HEK293 (cell line): ENCODE measurements around the gene PPM1N.

ENCODE experiments used
- CTCF ChIA-PET: fragments of 350-600 bp; formaldehyde crosslinking; extraction: SDS; loops from one replicate; lab custom pipeline; 2021; ENCODE audit warnings: antibody characterized with exemption; lab: Yijun Ruan, JAX
- POLR2A ChIA-PET: fragments of 300-600 bp; formaldehyde crosslinking; extraction: SDS; loops from one replicate; lab custom pipeline; 2020; ENCODE audit warnings: antibody characterized with exemption, inconsistent platforms; lab: Yijun Ruan, JAX
- H3K27ac ChIP-seq: fragments of 200-500 bp; sonication (Bioruptor generic); 2 replicates; pipeline ENCODE4 v1.5.1; 2014; ENCODE audit warnings: low read depth, low read length, control low read depth, inconsistent platforms; ENCODE audit errors: extremely low read depth
- H3K36me3 ChIP-seq, 2 experiments: fragments of 200-500 bp in 1 of 2; sonication (Bioruptor generic) in 1 of 2; 1 replicate in 1 of 2; 2 replicates in 1 of 2; pipeline ENCODE4 v1.5.1; 2014 to 2017; ENCODE audit warnings: inconsistent platforms in 2 of 2, low read length in 2 of 2; ENCODE audit not compliant: control insufficient read depth in 2 of 2, insufficient read depth in 1 of 2
- H3K4me1 ChIP-seq: fragments of 200-500 bp; sonication (Bioruptor generic); 2 replicates; pipeline ENCODE4 v1.5.1; 2014; ENCODE audit warnings: mild to moderate bottlenecking, low read length, inconsistent platforms; ENCODE audit not compliant: control insufficient read depth, insufficient read depth
- H3K4me3 ChIP-seq: 2 replicates; pipeline ENCODE4 v1.5.1; 2011; ENCODE audit warnings: low read depth, mild to moderate bottlenecking, control low read depth, low read length, moderate library complexity
- H3K9me3 ChIP-seq: fragments of 200-500 bp; sonication (Bioruptor generic); 2 replicates; pipeline ENCODE4 v1.5.1; 2014; ENCODE audit warnings: low read depth, low read length, inconsistent platforms; ENCODE audit not compliant: control insufficient read depth, insufficient read depth
- HIC1 ChIP-seq: fragments of 450-650 bp; formaldehyde crosslinking; IDR thresholded peaks from 2 replicates; pipeline ENCODE4 v1.5.1; 2016; ENCODE audit warnings: missing biosample characterization, missing genetic modification characterization
- HOXD13 ChIP-seq: sonication (generic); formaldehyde crosslinking; IDR thresholded peaks from 2 replicates; pipeline ENCODE4 v1.8.0; 2022; ENCODE audit warnings: missing genetic modification reagents, borderline replicate concordance
- KLF8 ChIP-seq: fragments of 450-650 bp; formaldehyde crosslinking; IDR thresholded peaks from 2 replicates; pipeline ENCODE4 v1.5.1; 2016; ENCODE audit warnings: missing biosample characterization, missing genetic modification characterization
- OVOL3 ChIP-seq: fragments of 450-650 bp; formaldehyde crosslinking; IDR thresholded peaks from 2 replicates; pipeline ENCODE4 v1.5.1; 2016; ENCODE audit warnings: missing biosample characterization, missing genetic modification characterization
- PRDM1 ChIP-seq: fragments of 450-650 bp; formaldehyde crosslinking; IDR thresholded peaks from 2 replicates; pipeline ENCODE4; 2016; ENCODE audit warnings: missing biosample characterization, missing genetic modification characterization
- YY1 ChIP-seq: fragments of 450-650 bp; formaldehyde crosslinking; IDR thresholded peaks from 2 replicates; pipeline ENCODE4 v1.5.1; 2018; ENCODE audit warnings: missing biosample characterization, missing genetic modification characterization
- YY2 ChIP-seq: fragments of 450-650 bp; formaldehyde crosslinking; IDR thresholded peaks from 2 replicates; pipeline ENCODE4 v1.5.1; 2016; ENCODE audit warnings: missing biosample characterization, missing genetic modification characterization
- ZNF112 ChIP-seq: fragments of 450-650 bp; formaldehyde crosslinking; IDR thresholded peaks from 2 replicates; pipeline ENCODE4 v1.5.0; 2017; ENCODE audit warnings: missing biosample characterization, missing genetic modification characterization
- ZNF16 ChIP-seq: fragments of 450-650 bp; formaldehyde crosslinking; IDR thresholded peaks from 2 replicates; pipeline ENCODE4 v1.5.1; 2016; ENCODE audit warnings: low read depth, missing biosample characterization, missing genetic modification characterization
- ZNF2 ChIP-seq: fragments of 450-650 bp; formaldehyde crosslinking; IDR thresholded peaks from 2 replicates; pipeline ENCODE4 v1.5.1; 2016; ENCODE audit warnings: missing biosample characterization, missing genetic modification characterization
- ZNF211 ChIP-seq: fragments of 450-650 bp; formaldehyde crosslinking; IDR thresholded peaks from 2 replicates; pipeline ENCODE4 v1.5.1; 2016; ENCODE audit warnings: low read depth, missing biosample characterization, missing genetic modification characterization
- ZNF248 ChIP-seq: fragments of 450-650 bp; formaldehyde crosslinking; IDR thresholded peaks from 2 replicates; pipeline ENCODE4 v1.5.1; 2017; ENCODE audit warnings: missing biosample characterization, missing genetic modification characterization
- ZNF26 ChIP-seq: fragments of 450-650 bp; formaldehyde crosslinking; IDR thresholded peaks from 2 replicates; pipeline ENCODE4 v1.5.1; 2016; ENCODE audit warnings: missing biosample characterization, missing genetic modification characterization
- ZNF335 ChIP-seq: fragments of 450-650 bp; formaldehyde crosslinking; conservative IDR thresholded peaks from 2 replicates; pipeline ENCODE4 v1.5.1; 2016; ENCODE audit warnings: missing biosample characterization, missing genetic modification characterization
- ZNF416 ChIP-seq: fragments of 450-650 bp; formaldehyde crosslinking; IDR thresholded peaks from 2 replicates; pipeline ENCODE4 v1.5.1; 2016; ENCODE audit warnings: missing biosample characterization, missing genetic modification characterization
- ZNF514 ChIP-seq: fragments of 450-650 bp; formaldehyde crosslinking; IDR thresholded peaks from 2 replicates; pipeline ENCODE4 v1.5.1; 2016; ENCODE audit warnings: missing biosample characterization, missing genetic modification characterization
- ZNF555 ChIP-seq: fragments of 450-650 bp; formaldehyde crosslinking; conservative IDR thresholded peaks from 2 replicates; pipeline ENCODE4 v1.5.1; 2017; ENCODE audit warnings: missing biosample characterization, mild to moderate bottlenecking, missing genetic modification characterization, inconsistent platforms
- ZNF561 ChIP-seq: fragments of 450-650 bp; IDR thresholded peaks from 2 replicates; pipeline ENCODE4 v1.5.1; 2018; ENCODE audit warnings: missing biosample characterization, missing genetic modification characterization, borderline replicate concordance
- ZNF610 ChIP-seq: fragments of 450-650 bp; formaldehyde crosslinking; IDR thresholded peaks from 2 replicates; pipeline ENCODE4 v1.5.1; 2016; ENCODE audit warnings: missing biosample characterization, missing genetic modification characterization, borderline replicate concordance
- ZNF660 ChIP-seq: fragments of 450-650 bp; IDR thresholded peaks from 2 replicates; pipeline ENCODE4 v1.5.1; 2018; ENCODE audit warnings: missing biosample characterization, mild to moderate bottlenecking, missing genetic modification characterization
- ZNF664 ChIP-seq: fragments of 450-650 bp; formaldehyde crosslinking; IDR thresholded peaks from 2 replicates; pipeline ENCODE4 v1.5.1; 2016; ENCODE audit warnings: missing biosample characterization, missing genetic modification characterization
- ZNF670 ChIP-seq: fragments of 450-650 bp; formaldehyde crosslinking; IDR thresholded peaks from 2 replicates; pipeline ENCODE4 v1.5.1; 2016; ENCODE audit warnings: missing biosample characterization, missing genetic modification characterization, low read depth
- ZNF692 ChIP-seq: fragments of 450-650 bp; formaldehyde crosslinking; IDR thresholded peaks from 2 replicates; pipeline ENCODE4 v1.5.1; 2016; ENCODE audit warnings: missing biosample characterization, missing genetic modification characterization
- ZNF776 ChIP-seq: fragments of 450-650 bp; formaldehyde crosslinking; IDR thresholded peaks from 2 replicates; pipeline ENCODE4 v1.5.0; 2017; ENCODE audit warnings: missing biosample characterization, missing genetic modification characterization, borderline replicate concordance
- ZSCAN16 ChIP-seq: fragments of 450-650 bp; formaldehyde crosslinking; IDR thresholded peaks from 2 replicates; pipeline ENCODE4 v1.5.1; 2016; ENCODE audit warnings: missing biosample characterization, missing genetic modification characterization
- ZXDB ChIP-seq: fragments of 450-650 bp; formaldehyde crosslinking; IDR thresholded peaks from 2 replicates; pipeline ENCODE4 v1.5.1; 2016; ENCODE audit warnings: missing biosample characterization, missing genetic modification characterization
- TF ChIP-seq, protein P1 (sequence below): fragments of 450-650 bp; formaldehyde crosslinking; IDR thresholded peaks from 2 replicates; pipeline ENCODE4 v1.5.1; 2016; ENCODE audit warnings: missing biosample characterization, missing genetic modification characterization

Gene PPM1N

DNA sequence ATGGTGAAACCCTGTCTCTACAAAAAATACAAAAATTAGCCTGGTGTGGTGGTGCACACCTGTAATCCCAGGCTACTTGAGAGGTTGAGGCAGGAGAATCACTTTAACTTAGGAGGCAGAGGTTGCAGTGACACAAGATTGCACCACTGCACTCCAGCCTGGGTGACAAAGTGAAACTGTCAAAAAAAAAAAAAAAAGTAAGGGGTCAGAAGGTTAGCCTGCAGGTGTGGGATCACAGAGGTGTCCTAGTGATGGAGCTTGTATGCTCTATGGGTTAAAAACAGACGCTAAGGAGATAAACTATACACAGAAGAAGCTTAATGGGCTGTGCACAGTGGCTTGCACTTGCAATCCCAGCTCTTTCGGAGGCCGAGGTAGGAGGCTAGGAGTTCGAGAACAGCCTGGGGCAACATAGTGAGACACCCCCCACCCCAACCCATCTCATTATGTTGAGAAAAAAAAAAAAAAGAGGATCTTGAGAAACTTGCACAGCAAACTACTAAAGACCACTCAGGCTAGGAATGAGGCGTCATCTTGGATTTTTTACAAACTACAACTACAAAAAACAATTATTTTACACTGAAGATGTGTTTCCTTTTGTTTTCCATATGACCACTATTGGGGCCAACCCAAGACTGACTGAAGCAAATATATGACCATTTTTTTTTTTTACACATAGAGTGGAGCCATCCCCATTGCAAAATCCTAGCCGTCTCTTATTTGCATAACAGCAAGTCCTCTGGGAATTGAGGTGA, 22.5 kb upstream of the PPM1N start:
- ChIA-PET CTCF (interaction anchor here (1.1 to 8.5 kb wide), 3 partner anchors 10 to 73 kb away, joined by 8 to 295 read pairs (median 13); no protein-coding TSS in a partner anchor), POLR2A (interaction anchor here (0.5 to 0.7 kb wide), 2 partner anchors 36 to 162 kb away, joined by 3 read pairs; no protein-coding TSS in a partner anchor)
- Histone ChIP-seq H3K36me3 (no peaks in the 10 kb centered on the region), H3K4me3 (no peak overlapping the region), H3K9me3 (no peaks in the 10 kb centered on the region), H3K4me1 (no peaks in the 10 kb centered on the region), H3K27ac (no peak overlapping the region)
- TF ChIP-seq ZNF112 (tag by site-specific recombination) (no peak), KLF8 (tag by site-specific recombination) (no peak), ZNF16 (tag by site-specific recombination) (no peak), ZNF335 (tag by site-specific recombination) (no peak), ZNF664 (no peak)

DNA sequence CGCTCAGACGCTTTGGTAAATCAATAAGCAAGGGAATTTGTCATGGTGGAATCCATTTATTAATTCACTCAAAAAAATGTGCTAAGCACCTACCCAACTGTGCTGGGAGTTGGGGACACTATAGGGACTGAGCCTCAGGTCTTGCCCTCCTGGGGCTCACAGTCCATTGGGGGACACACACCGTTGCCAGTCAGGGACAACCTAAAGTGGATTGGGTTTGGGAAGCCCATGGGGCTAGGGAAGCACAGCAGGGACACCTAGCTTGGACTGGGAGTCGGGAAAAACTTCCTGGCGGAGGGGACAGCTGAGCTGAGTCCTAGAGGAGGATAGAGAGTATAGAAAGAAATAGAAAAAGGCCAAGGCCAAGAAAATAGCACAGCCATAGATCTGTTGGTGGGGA, 21.9 kb upstream of the PPM1N start:
- no peak for TF ChIP-seq ZNF2 (tag by site-specific recombination)
- no peak for TF ChIP-seq YY2 (tag by site-specific recombination)
- TF ChIP-seq ZXDB = no peak
- no peak for TF ChIP-seq ZNF514
- TF ChIP-seq ZSCAN16 = no peak
- no peak for TF ChIP-seq ZNF555
- TF ChIP-seq ZNF561 (tag by site-specific recombination) = no peak
- no peak for TF ChIP-seq ZNF211 (tag by site-specific recombination)
- TF ChIP-seq YY1 (tag by site-specific recombination) = no peak
- TF ChIP-seq PRDM1 (tag by site-specific recombination) = no peak
- POLR2A ChIA-PET = interaction anchor here (3.3 kb wide), 1 partner anchor 37 kb away, joined by 41 read pairs; no protein-coding TSS in a partner anchor
- Histone ChIP-seq H3K4me1 (no peaks in the 10 kb centered on the region), H3K36me3 (no peaks in the 10 kb centered on the region), H3K9me3 (no peaks in the 10 kb centered on the region), H3K4me3 (no peak overlapping the region), H3K27ac (no peak overlapping the region)
- CTCF ChIA-PET = interaction anchor here (0.6 to 8.5 kb wide), 7 partner anchors 9 to 85 kb away, joined by 3 to 295 read pairs (median 8); no protein-coding TSS in a partner anchor

DNA sequence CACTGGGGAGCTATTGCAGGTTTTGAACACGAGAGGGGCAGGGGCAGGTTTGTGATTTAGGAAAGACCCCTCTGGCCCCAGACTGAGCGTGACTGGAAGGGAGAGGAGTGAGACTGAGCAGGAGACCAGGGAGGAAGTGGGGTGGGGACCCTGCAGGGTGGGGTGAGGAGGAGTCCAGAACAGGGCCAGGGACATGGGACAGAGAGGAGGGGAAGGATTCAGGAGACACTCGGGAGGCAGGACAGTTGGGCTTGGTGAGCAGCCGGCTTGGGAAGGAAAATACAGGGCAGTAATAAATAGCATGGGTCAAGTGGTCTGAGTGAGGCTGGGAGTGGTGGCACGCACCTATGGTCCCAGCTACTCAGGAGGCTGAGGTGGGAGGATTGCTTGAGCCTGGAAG, 21.1 kb upstream of the PPM1N start:
- H3K4me3 ChIP-seq = no peak overlapping the region
- no peaks in the 10 kb centered on the region for H3K9me3 ChIP-seq
- no peak overlapping the region for H3K27ac ChIP-seq
- CTCF ChIA-PET = interaction anchor here (0.6 to 8.5 kb wide), 8 partner anchors 8 to 165 kb away, joined by 4 to 295 read pairs (median 26); partner anchors contain the start of gene FOSB
- no peaks in the 10 kb centered on the region for H3K36me3 ChIP-seq
- no peaks in the 10 kb centered on the region for H3K4me1 ChIP-seq
- POLR2A ChIA-PET = interaction anchor here (0.7 to 3.3 kb wide), 4 partner anchors 8 to 520 kb away, joined by 5 to 41 read pairs (median 13); no protein-coding TSS in a partner anchor
- no peak for TF ChIP-seq ZNF610
- TF ChIP-seq ZNF248 = no peak
- no peak for TF ChIP-seq ZNF670 (tag by site-specific recombination)
- TF ChIP-seq ZNF660 (tag by site-specific recombination) = no peak
- no peak for TF ChIP-seq HIC1 (tag by site-specific recombination)
- TF ChIP-seq ZNF416 (tag by site-specific recombination) = no peak
- TF ChIP-seq HOXD13 (CRISPR knock-in tag) = no peak
- TF ChIP-seq OVOL3 (tag by site-specific recombination) = no peak
- TF ChIP-seq, protein P1, sequence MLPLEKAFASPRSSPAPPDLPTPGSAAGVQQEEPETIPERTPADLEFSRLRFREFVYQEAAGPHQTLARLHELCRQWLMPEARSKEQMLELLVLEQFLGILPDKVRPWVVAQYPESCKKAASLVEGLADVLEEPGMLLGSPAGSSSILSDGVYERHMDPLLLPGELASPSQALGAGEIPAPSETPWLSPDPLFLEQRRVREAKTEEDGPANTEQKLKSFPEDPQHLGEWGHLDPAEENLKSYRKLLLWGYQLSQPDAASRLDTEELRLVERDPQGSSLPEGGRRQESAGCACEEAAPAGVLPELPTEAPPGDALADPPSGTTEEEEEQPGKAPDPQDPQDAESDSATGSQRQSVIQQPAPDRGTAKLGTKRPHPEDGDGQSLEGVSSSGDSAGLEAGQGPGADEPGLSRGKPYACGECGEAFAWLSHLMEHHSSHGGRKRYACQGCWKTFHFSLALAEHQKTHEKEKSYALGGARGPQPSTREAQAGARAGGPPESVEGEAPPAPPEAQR (tag by site-specific recombination) = no peak
- no peak for TF ChIP-seq ZNF692
- TF ChIP-seq ZNF26 = no peak
- TF ChIP-seq ZNF776 (tag by site-specific recombination) = no peak
